ENCODE results near the gene DHRS13. TPM values are rescaled to one million over a fixed set of nuclear protein-coding genes. Genes with fewer than 3 reads are reported as not detected.

The DHRS13 gene
- polyA plus RNA-seq, 2 of the 4 experiments (the other 2 are of a cell fraction) = 4.8 to 7.0 TPM

DNA sequence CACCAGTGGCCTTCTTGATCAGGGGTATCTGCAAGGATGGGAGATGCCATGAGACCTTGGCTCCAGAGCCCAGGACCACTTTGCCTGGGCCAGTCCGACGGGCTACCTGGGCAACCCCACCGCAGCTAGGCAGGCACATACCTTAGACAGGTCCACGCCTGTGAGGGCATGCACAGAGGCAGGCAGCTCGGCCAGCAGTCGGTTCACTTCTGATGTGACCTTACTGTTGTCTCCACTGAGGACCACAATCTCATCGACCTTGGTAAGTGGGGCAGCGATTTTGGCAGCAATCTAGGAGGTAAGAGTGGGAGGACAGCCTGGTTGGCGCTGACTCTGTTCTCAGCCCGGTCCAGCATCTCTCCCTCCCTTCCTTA lies 22.3 kb downstream of the DHRS13 start:
- 90% methylated on average over 10 of the region's 10 CpGs for WGBS (ENCODE audit: missing lambda C conversion rate)
- ChIA-PET POLR2A (no interaction called here), CTCF (interaction anchor here (1.5 to 5.9 kb wide), 7 partner anchors 17 to 153 kb away, joined by 3 to 82 read pairs (median 10); partner anchors contain the start of genes FLOT2, NEK8 and TLCD1)
- Histone ChIP-seq H3K9me3 (no peaks in the 10 kb centered on the region), H3K4me1 (no peaks in the 10 kb centered on the region), H3K4me2 (no peak overlapping the region), H3K4me3 (no peak overlapping the region), H3K27ac (no peak overlapping the region)
- TF ChIP-seq, protein P1, sequence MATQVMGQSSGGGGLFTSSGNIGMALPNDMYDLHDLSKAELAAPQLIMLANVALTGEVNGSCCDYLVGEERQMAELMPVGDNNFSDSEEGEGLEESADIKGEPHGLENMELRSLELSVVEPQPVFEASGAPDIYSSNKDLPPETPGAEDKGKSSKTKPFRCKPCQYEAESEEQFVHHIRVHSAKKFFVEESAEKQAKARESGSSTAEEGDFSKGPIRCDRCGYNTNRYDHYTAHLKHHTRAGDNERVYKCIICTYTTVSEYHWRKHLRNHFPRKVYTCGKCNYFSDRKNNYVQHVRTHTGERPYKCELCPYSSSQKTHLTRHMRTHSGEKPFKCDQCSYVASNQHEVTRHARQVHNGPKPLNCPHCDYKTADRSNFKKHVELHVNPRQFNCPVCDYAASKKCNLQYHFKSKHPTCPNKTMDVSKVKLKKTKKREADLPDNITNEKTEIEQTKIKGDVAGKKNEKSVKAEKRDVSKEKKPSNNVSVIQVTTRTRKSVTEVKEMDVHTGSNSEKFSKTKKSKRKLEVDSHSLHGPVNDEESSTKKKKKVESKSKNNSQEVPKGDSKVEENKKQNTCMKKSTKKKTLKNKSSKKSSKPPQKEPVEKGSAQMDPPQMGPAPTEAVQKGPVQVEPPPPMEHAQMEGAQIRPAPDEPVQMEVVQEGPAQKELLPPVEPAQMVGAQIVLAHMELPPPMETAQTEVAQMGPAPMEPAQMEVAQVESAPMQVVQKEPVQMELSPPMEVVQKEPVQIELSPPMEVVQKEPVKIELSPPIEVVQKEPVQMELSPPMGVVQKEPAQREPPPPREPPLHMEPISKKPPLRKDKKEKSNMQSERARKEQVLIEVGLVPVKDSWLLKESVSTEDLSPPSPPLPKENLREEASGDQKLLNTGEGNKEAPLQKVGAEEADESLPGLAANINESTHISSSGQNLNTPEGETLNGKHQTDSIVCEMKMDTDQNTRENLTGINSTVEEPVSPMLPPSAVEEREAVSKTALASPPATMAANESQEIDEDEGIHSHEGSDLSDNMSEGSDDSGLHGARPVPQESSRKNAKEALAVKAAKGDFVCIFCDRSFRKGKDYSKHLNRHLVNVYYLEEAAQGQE (IDR thresholded peaks at IDR 0.05) = no peak
- TF ChIP-seq, protein P2, sequence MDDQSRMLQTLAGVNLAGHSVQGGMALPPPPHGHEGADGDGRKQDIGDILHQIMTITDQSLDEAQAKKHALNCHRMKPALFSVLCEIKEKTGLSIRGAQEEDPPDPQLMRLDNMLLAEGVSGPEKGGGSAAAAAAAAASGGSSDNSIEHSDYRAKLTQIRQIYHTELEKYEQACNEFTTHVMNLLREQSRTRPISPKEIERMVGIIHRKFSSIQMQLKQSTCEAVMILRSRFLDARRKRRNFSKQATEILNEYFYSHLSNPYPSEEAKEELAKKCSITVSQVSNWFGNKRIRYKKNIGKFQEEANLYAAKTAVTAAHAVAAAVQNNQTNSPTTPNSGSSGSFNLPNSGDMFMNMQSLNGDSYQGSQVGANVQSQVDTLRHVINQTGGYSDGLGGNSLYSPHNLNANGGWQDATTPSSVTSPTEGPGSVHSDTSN (IDR thresholded peaks at IDR 0.05) = no peak
- TF ChIP-seq TFCP2L1 (CRISPR knock-in tag; IDR thresholded peaks at IDR 0.05) (no peak), NPAS2 (CRISPR knock-in tag; IDR thresholded peaks at IDR 0.05; ENCODE audit: borderline replicate concordance) (no peak), NR3C1 (IDR thresholded peaks at IDR 0.05) (no peak), SREBF2 (IDR thresholded peaks at IDR 0.05) (no peak), FOSL2 (IDR thresholded peaks at IDR 0.05) (no peak), FOSL2 (CRISPR knock-in tag; IDR thresholded peaks at IDR 0.05) (no peak), CEBPB (IDR thresholded peaks at IDR 0.05) (no peak)
- TF ChIP-seq, protein P3, sequence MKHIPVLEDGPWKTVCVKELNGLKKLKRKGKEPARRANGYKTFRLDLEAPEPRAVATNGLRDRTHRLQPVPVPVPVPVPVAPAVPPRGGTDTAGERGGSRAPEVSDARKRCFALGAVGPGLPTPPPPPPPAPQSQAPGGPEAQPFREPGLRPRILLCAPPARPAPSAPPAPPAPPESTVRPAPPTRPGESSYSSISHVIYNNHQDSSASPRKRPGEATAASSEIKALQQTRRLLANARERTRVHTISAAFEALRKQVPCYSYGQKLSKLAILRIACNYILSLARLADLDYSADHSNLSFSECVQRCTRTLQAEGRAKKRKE (CRISPR knock-in tag; IDR thresholded peaks at IDR 0.05; ENCODE audit: low read depth) = no peak
- DNase-seq (ENCODE audit: low read depth in 1 of 2, low spot score in 1 of 2) (no peak), FAIRE-seq (no peak), ATAC-seq (no peak)

DNA sequence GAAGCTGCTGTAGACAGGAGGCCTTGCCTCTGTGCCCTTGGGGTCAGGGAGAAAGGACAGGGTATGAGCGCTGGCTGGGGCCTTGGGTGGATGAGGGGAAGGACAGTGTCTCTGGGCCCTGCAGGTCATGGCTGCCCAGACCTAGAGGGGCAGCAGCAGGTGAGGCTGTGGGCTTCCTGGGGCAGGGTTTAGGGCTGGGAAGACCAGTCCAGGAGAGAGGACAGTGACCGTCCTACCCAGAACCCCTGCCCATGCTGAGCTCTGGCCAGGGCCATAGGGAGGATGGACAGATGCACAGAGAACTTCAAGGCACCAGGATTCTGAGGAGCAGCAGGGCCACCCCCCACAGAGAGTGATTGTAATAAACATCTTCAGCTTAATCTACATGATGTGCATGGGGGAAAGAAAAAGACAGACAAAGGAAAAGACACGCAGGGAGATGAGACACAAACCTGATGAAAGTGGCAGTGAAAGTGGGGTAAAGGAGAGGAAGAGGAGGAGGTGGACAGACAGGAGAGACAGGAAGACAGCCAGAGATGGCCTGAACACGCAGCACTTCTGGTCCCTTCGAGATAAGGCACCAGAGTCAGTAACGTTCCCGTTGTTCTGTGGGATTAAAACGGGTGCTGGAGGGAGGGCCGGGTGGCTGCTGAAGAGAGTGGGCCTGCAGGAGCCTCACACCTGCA lies 22.9 kb downstream of the DHRS13 start:
- Histone ChIP-seq H3K4me2 (no peak overlapping the region), H3K4me3 (no peak overlapping the region), H3K4me1 (no peaks in the 10 kb centered on the region), H3K9me3 (no peaks in the 10 kb centered on the region), H3K27ac (no peak overlapping the region)
- FAIRE-seq (no peak), DNase-seq (ENCODE audit: low read depth in 1 of 2, low spot score in 1 of 2) (no peak), ATAC-seq (no peak)
- ChIA-PET CTCF (interaction anchor here (1.1 to 5.9 kb wide), 13 partner anchors 10 to 152 kb away, joined by 3 to 82 read pairs (median 7); partner anchors contain the start of genes DHRS13, FLOT2, NEK8 and TLCD1), POLR2A (no interaction called here)
- TF ChIP-seq CHD2 (IDR thresholded peaks at IDR 0.05; ENCODE audit: low read length, partially characterized antibody) = no peak
- no peak for TF ChIP-seq CBX2 (IDR thresholded peaks at IDR 0.05; ENCODE audit: borderline replicate concordance, low read depth)
- TF ChIP-seq, protein P4, sequence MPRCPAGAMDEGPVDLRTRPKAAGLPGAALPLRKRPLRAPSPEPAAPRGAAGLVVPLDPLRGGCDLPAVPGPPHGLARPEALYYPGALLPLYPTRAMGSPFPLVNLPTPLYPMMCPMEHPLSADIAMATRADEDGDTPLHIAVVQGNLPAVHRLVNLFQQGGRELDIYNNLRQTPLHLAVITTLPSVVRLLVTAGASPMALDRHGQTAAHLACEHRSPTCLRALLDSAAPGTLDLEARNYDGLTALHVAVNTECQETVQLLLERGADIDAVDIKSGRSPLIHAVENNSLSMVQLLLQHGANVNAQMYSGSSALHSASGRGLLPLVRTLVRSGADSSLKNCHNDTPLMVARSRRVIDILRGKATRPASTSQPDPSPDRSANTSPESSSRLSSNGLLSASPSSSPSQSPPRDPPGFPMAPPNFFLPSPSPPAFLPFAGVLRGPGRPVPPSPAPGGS (IDR thresholded peaks at IDR 0.05) = no peak
- TF ChIP-seq, protein P2 (IDR thresholded peaks at IDR 0.05) = no peak
- no peak for TF ChIP-seq RCOR1 (IDR thresholded peaks at IDR 0.05; ENCODE audit: low read depth, low read length)
- WGBS (ENCODE audit: missing lambda C conversion rate) = 82% methylated on average over 9 of the region's 9 CpGs

Measured in A549 (cell line).